KMS-11 (cell line): ENCODE measurements around the gene HSPA4.

Experiments
- H2AFZ ChIP-seq: fragments of 200-600 bp; sonication (generic); 2 replicates; pipeline ENCODE4 v1.6.1; 2016; ENCODE audit warnings: antibody characterized with exemption, mixed run types, low read depth
- H3K27ac ChIP-seq: fragments of 200-600 bp; sonication (generic); 2 replicates; pipeline ENCODE4 v1.6.1; 2016; ENCODE audit warnings: mild to moderate bottlenecking, mixed run types
- H3K27me3 ChIP-seq: fragments of 200-600 bp; sonication (generic); 2 replicates; pipeline ENCODE4 v1.6.1; 2017; ENCODE audit warnings: mild to moderate bottlenecking, low read depth, mixed run types, moderate library complexity; ENCODE audit not compliant: insufficient read depth
- H3K36me3 ChIP-seq: fragments of 200-600 bp; sonication (generic); 2 replicates; pipeline ENCODE4 v1.6.1; 2017; ENCODE audit warnings: mild to moderate bottlenecking, mixed run types; ENCODE audit not compliant: insufficient read depth
- H3K4me1 ChIP-seq: fragments of 200-600 bp; sonication (generic); 2 replicates; pipeline ENCODE4 v1.6.1; 2016; ENCODE audit warnings: mild to moderate bottlenecking, low read depth, mixed run types; ENCODE audit not compliant: poor library complexity, severe bottlenecking
- H3K4me2 ChIP-seq: fragments of 200-600 bp; sonication (generic); 2 replicates; pipeline ENCODE4 v1.7.0; 2016; ENCODE audit warnings: mild to moderate bottlenecking, mixed run types
- H3K4me3 ChIP-seq: fragments of 200-600 bp; sonication (generic); IDR thresholded peaks from 2 replicates; pipeline ENCODE4 v1.6.1; 2017; ENCODE audit warnings: low read depth, low read length, mixed read lengths; ENCODE audit not compliant: insufficient read depth
- H3K79me2 ChIP-seq: fragments of 200-600 bp; sonication (generic); 2 replicates; pipeline ENCODE4 v1.6.1; 2016; ENCODE audit warnings: low read depth, mixed run types; ENCODE audit not compliant: insufficient read depth
- H3K9ac ChIP-seq: fragments of 200-600 bp; sonication (generic); 2 replicates; pipeline ENCODE4 v1.6.1; 2016; ENCODE audit warnings: mild to moderate bottlenecking, mixed run types
- H4K20me1 ChIP-seq: fragments of 200-600 bp; sonication (generic); 2 replicates; pipeline ENCODE4 v1.6.1; 2016; ENCODE audit warnings: mild to moderate bottlenecking, mixed run types; ENCODE audit not compliant: insufficient read depth
- TF ChIP-seq, protein P1 (sequence below): fragments of 200-600 bp; sonication (generic); conservative IDR thresholded peaks from 2 replicates; pipeline ENCODE4 v1.6.1; 2017; ENCODE audit warnings: low read depth, mild to moderate bottlenecking, antibody characterized with exemption, low read length, moderate library complexity, mixed read lengths

Gene HSPA4

DNA sequence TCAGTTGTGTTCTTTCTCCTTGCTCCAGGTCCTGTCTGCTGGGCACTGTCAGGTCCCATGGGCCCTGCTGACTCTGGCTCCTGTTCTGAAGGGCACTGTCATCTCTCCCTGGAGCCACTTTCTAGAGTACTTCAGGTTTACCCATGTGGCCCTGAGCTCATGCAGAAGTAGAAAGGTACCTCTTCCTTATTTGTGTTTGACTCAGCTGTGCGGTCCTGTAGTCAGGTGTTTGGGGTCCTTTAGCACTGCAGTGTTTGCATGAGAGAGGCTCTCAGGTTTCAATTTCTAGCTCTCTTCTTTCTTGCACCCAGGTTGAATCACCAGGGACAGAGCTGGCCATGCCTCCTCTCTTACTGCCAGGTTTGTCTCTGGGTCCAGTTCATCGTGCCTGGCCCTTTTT lies 71.5 kb downstream of the HSPA4 start:
- Histone ChIP-seq H2AFZ (no peak overlapping the region), H3K4me3 (no peak overlapping the region), H3K4me1 (no peaks in the 10 kb centered on the region), H3K27me3 (no peaks in the 10 kb centered on the region), H3K79me2 (no peaks in the 10 kb centered on the region), H4K20me1 (no peaks in the 10 kb centered on the region), H3K4me2 (no peak overlapping the region), H3K27ac (no peak overlapping the region), H3K36me3 (no peaks in the 10 kb centered on the region), H3K9ac (no peak overlapping the region)
- TF ChIP-seq, protein P1, sequence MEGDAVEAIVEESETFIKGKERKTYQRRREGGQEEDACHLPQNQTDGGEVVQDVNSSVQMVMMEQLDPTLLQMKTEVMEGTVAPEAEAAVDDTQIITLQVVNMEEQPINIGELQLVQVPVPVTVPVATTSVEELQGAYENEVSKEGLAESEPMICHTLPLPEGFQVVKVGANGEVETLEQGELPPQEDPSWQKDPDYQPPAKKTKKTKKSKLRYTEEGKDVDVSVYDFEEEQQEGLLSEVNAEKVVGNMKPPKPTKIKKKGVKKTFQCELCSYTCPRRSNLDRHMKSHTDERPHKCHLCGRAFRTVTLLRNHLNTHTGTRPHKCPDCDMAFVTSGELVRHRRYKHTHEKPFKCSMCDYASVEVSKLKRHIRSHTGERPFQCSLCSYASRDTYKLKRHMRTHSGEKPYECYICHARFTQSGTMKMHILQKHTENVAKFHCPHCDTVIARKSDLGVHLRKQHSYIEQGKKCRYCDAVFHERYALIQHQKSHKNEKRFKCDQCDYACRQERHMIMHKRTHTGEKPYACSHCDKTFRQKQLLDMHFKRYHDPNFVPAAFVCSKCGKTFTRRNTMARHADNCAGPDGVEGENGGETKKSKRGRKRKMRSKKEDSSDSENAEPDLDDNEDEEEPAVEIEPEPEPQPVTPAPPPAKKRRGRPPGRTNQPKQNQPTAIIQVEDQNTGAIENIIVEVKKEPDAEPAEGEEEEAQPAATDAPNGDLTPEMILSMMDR, result no peak

DNA sequence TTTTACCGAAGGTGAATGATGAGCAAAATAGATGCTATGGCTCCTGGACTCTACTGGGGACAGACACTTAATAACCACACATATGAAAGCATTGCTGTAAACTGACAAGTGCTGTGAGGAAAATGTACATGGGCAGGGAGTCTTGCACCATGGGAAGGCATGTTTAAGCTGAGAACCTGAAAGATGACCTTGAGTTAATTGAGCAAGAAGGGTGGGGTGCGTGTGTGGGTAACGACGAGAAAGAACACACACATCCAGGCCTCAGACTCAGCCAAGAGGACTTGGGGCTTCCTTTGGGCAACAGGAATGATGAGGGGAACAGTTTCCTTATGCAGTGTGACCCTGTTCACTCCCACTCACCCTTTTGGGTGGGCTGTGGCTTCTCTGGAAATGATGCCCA lies 73.1 kb downstream of the HSPA4 start:
- no peaks in the 10 kb centered on the region for H4K20me1 ChIP-seq
- H3K27me3 ChIP-seq, result no peaks in the 10 kb centered on the region
- H3K9ac ChIP-seq, result no peak overlapping the region
- no peak overlapping the region for H3K4me2 ChIP-seq
- TF ChIP-seq, protein P1, result no peak
- no peaks in the 10 kb centered on the region for H3K36me3 ChIP-seq
- no peaks in the 10 kb centered on the region for H3K79me2 ChIP-seq
- H2AFZ ChIP-seq, result no peak overlapping the region
- H3K27ac ChIP-seq, result no peak overlapping the region
- no peak overlapping the region for H3K4me3 ChIP-seq
- H3K4me1 ChIP-seq, result no peaks in the 10 kb centered on the region

DNA sequence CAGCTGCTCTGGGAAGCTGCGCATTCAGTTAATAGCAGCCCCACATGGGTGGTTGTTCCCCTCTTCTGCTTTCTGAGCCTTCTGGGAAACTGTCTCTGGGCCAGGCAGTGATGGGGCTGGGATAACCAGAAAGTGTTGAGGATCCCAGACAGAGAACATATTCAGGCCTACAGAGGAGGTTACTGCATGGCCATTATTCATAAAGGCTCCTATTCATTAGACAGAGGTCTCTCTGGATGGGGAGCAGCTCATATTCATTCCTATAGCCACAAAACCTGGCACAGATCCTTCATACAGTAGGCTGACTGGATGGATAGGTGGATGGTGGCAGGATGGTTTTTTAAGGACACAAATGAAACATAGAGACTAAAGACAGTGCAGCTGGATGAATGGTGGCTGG lies 76.3 kb downstream of the HSPA4 start:
- H3K4me3 ChIP-seq, result no peak overlapping the region
- no peak overlapping the region for H3K27ac ChIP-seq
- no peak overlapping the region for H2AFZ ChIP-seq
- H4K20me1 ChIP-seq, result no peaks in the 10 kb centered on the region
- no peak overlapping the region for H3K4me2 ChIP-seq
- H3K9ac ChIP-seq, result no peak overlapping the region
- no peaks in the 10 kb centered on the region for H3K4me1 ChIP-seq
- H3K36me3 ChIP-seq, result no peaks in the 10 kb centered on the region
- TF ChIP-seq, protein P1, result no peak
- H3K79me2 ChIP-seq, result no peaks in the 10 kb centered on the region
- H3K27me3 ChIP-seq, result no peaks in the 10 kb centered on the region

DNA sequence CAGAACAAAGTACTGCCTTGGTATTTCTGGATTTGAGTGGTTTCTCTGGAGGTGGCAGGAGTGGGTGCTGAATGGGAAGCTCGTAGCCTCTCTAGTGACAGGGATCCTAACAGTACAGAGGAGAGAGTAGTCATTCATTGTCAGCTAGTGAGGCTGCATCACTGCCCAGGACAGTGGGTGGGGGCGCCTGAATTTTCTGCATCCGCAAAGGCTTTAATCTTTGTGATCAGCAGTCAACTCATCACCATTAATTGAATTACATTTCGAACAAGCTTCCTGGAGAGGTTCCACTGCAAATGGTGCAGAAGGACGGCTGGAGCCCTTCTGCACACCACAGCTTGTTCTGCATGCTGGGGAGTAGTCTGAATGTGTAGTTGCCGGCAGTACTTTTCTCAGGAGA lies 77.5 kb downstream of the HSPA4 start:
- H3K27me3 ChIP-seq, result no peaks in the 10 kb centered on the region
- no peak overlapping the region for H3K9ac ChIP-seq
- no peak overlapping the region for H3K4me2 ChIP-seq
- H4K20me1 ChIP-seq, result no peaks in the 10 kb centered on the region
- H3K36me3 ChIP-seq, result no peaks in the 10 kb centered on the region
- H2AFZ ChIP-seq, result no peak overlapping the region
- no peak overlapping the region for H3K4me3 ChIP-seq
- no peaks in the 10 kb centered on the region for H3K4me1 ChIP-seq
- TF ChIP-seq, protein P1, result no peak
- no peaks in the 10 kb centered on the region for H3K79me2 ChIP-seq
- H3K27ac ChIP-seq, result no peak overlapping the region

DNA sequence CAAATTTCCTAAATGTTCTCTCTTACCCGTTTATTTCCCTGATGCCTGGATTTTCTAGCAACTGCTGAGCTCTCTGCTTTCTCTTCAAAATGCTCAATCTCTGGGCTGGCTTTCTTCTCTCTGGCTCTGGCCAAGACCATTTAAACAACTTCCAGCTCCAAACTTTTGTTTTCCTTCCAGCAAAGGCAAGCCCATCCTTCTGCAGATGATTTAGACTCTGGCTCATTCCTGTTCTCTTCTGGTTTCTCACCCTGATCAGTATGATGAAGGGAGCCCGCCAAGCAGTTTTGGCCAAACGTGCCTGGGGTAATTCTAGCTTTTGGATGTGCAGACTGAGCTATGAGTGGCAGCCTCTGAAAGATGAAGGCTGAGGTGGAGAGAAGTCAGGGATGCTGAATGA lies 78.1 kb downstream of the HSPA4 start:
- no peaks in the 10 kb centered on the region for H3K27me3 ChIP-seq
- no peaks in the 10 kb centered on the region for H3K79me2 ChIP-seq
- no peaks in the 10 kb centered on the region for H4K20me1 ChIP-seq
- H3K27ac ChIP-seq, result no peak overlapping the region
- H2AFZ ChIP-seq, result no peak overlapping the region
- no peak overlapping the region for H3K9ac ChIP-seq
- no peak overlapping the region for H3K4me3 ChIP-seq
- H3K4me1 ChIP-seq, result no peaks in the 10 kb centered on the region
- no peaks in the 10 kb centered on the region for H3K36me3 ChIP-seq
- TF ChIP-seq, protein P1, result no peak
- no peak overlapping the region for H3K4me2 ChIP-seq
